HEK293 (cell line): ENCODE results near the gene PHPT1.
"Not testable (repeated sequence)": the region's sequence is repeated elsewhere in the genome, so short reads cannot be mapped to it uniquely, and the experiment has no call there.

Experiments
- CTCF ChIA-PET: fragments of 350-600 bp; formaldehyde crosslinking; extraction: SDS; loops from one replicate; lab custom pipeline; 2021; ENCODE audit warnings: antibody characterized with exemption; lab: Yijun Ruan, JAX
- POLR2A ChIA-PET: fragments of 300-600 bp; formaldehyde crosslinking; extraction: SDS; loops from one replicate; lab custom pipeline; 2020; ENCODE audit warnings: antibody characterized with exemption, inconsistent platforms; lab: Yijun Ruan, JAX
- H3K27ac ChIP-seq: fragments of 200-500 bp; sonication (Bioruptor generic); 2 replicates; pipeline ENCODE4 v1.5.1; 2014; ENCODE audit warnings: low read depth, low read length, control low read depth, inconsistent platforms; ENCODE audit errors: extremely low read depth
- H3K36me3 ChIP-seq, 2 experiments: fragments of 200-500 bp in 1 of 2; sonication (Bioruptor generic) in 1 of 2; 1 replicate in 1 of 2; 2 replicates in 1 of 2; pipeline ENCODE4 v1.5.1; 2014 to 2017; ENCODE audit warnings: inconsistent platforms in 2 of 2, low read length in 2 of 2; ENCODE audit not compliant: control insufficient read depth in 2 of 2, insufficient read depth in 1 of 2
- H3K4me1 ChIP-seq: fragments of 200-500 bp; sonication (Bioruptor generic); 2 replicates; pipeline ENCODE4 v1.5.1; 2014; ENCODE audit warnings: mild to moderate bottlenecking, low read length, inconsistent platforms; ENCODE audit not compliant: control insufficient read depth, insufficient read depth
- H3K4me3 ChIP-seq: 2 replicates; pipeline ENCODE4 v1.5.1; 2011; ENCODE audit warnings: low read depth, mild to moderate bottlenecking, control low read depth, low read length, moderate library complexity
- H3K9me3 ChIP-seq: fragments of 200-500 bp; sonication (Bioruptor generic); 2 replicates; pipeline ENCODE4 v1.5.1; 2014; ENCODE audit warnings: low read depth, low read length, inconsistent platforms; ENCODE audit not compliant: control insufficient read depth, insufficient read depth
- HOXA7 ChIP-seq: sonication (generic); formaldehyde crosslinking; IDR thresholded peaks from 2 replicates; pipeline ENCODE4 v1.8.1; 2022; ENCODE audit warnings: missing genetic modification reagents, borderline replicate concordance
- KLF7 ChIP-seq: fragments of 450-650 bp; formaldehyde crosslinking; IDR thresholded peaks from 2 replicates; pipeline ENCODE4 v1.5.1; 2016; ENCODE audit warnings: missing biosample characterization, missing genetic modification characterization, borderline replicate concordance
- SALL2 ChIP-seq: fragments of 450-650 bp; formaldehyde crosslinking; IDR thresholded peaks from 2 replicates; pipeline ENCODE4 v1.5.0; 2017; ENCODE audit warnings: missing biosample characterization, mild to moderate bottlenecking, missing genetic modification characterization, borderline replicate concordance
- TRIM28 ChIP-seq: IDR thresholded peaks from 2 replicates; pipeline ENCODE4 v1.6.1; 2011; ENCODE audit warnings: low read length, control low read depth, borderline replicate concordance
- ZBTB48 ChIP-seq: fragments of 450-650 bp; formaldehyde crosslinking; IDR thresholded peaks from 2 replicates; pipeline ENCODE4 v1.5.1; 2016; ENCODE audit warnings: missing biosample characterization, missing genetic modification characterization
- ZFP69B ChIP-seq: fragments of 450-650 bp; formaldehyde crosslinking; IDR thresholded peaks from 2 replicates; pipeline ENCODE4 v1.5.1; 2016; ENCODE audit warnings: missing biosample characterization, missing genetic modification characterization
- ZNF157 ChIP-seq: fragments of 450-650 bp; formaldehyde crosslinking; IDR thresholded peaks from 2 replicates; pipeline ENCODE4 v1.5.1; 2016; ENCODE audit warnings: missing biosample characterization, missing genetic modification characterization
- ZNF202 ChIP-seq: fragments of 450-650 bp; formaldehyde crosslinking; IDR thresholded peaks from 2 replicates; pipeline ENCODE4 v1.5.1; 2016; ENCODE audit warnings: missing biosample characterization, missing genetic modification characterization, borderline replicate concordance
- ZNF426 ChIP-seq: fragments of 450-650 bp; formaldehyde crosslinking; IDR thresholded peaks from 2 replicates; pipeline ENCODE4 v1.5.1; 2017; ENCODE audit warnings: missing biosample characterization, missing genetic modification characterization, mild to moderate bottlenecking, inconsistent platforms, moderate library complexity
- ZNF510 ChIP-seq: fragments of 450-650 bp; formaldehyde crosslinking; IDR thresholded peaks from 2 replicates; pipeline ENCODE4 v1.5.1; 2018; ENCODE audit warnings: mild to moderate bottlenecking, missing genetic modification characterization, missing biosample characterization; ENCODE audit not compliant: insufficient replicate concordance
- ZNF521 ChIP-seq: fragments of 450-650 bp; formaldehyde crosslinking; IDR thresholded peaks from 2 replicates; pipeline ENCODE4 v1.5.1; 2017; ENCODE audit warnings: missing biosample characterization, mild to moderate bottlenecking, missing genetic modification characterization
- ZNF692 ChIP-seq: fragments of 450-650 bp; formaldehyde crosslinking; IDR thresholded peaks from 2 replicates; pipeline ENCODE4 v1.5.1; 2016; ENCODE audit warnings: missing biosample characterization, missing genetic modification characterization
- ZNF792 ChIP-seq: fragments of 450-650 bp; formaldehyde crosslinking; IDR thresholded peaks from 2 replicates; pipeline ENCODE4 v1.5.1; 2016; ENCODE audit warnings: missing biosample characterization, missing genetic modification characterization
- ZNF843 ChIP-seq: fragments of 450-650 bp; formaldehyde crosslinking; IDR thresholded peaks from 2 replicates; pipeline ENCODE4 v1.5.1; 2016; ENCODE audit warnings: missing biosample characterization, missing genetic modification characterization
- ZSCAN16 ChIP-seq: fragments of 450-650 bp; formaldehyde crosslinking; IDR thresholded peaks from 2 replicates; pipeline ENCODE4 v1.5.1; 2016; ENCODE audit warnings: missing biosample characterization, missing genetic modification characterization
- ZSCAN5A ChIP-seq: fragments of 450-650 bp; formaldehyde crosslinking; IDR thresholded peaks from 2 replicates; pipeline ENCODE4 v1.5.1; 2016; ENCODE audit warnings: missing biosample characterization, missing genetic modification characterization
- TF ChIP-seq, protein P1 (sequence below): fragments of 450-650 bp; IDR thresholded peaks from 2 replicates; pipeline ENCODE4 v1.5.1; 2018; ENCODE audit warnings: missing biosample characterization, missing genetic modification characterization
- TF ChIP-seq, protein P2 (sequence below): fragments of 450-650 bp; formaldehyde crosslinking; IDR thresholded peaks from 2 replicates; pipeline ENCODE4 v1.5.1; 2016; ENCODE audit warnings: missing biosample characterization, missing genetic modification characterization
- TF ChIP-seq, protein P3 (sequence below): fragments of 450-650 bp; formaldehyde crosslinking; IDR thresholded peaks from 2 replicates; pipeline ENCODE4 v1.5.1; 2017; ENCODE audit warnings: missing biosample characterization, missing genetic modification characterization
- TF ChIP-seq, protein P4 (sequence below): fragments of 450-650 bp; formaldehyde crosslinking; IDR thresholded peaks from 2 replicates; pipeline ENCODE4 v1.5.1; 2016; ENCODE audit warnings: missing biosample characterization, missing genetic modification characterization

PHPT1 gene

GRCh38 chr9:136868644-136869043 lies 19.4 kb downstream of the PHPT1 start:
- no peaks in the 10 kb centered on the region for H3K9me3 ChIP-seq
- H3K27ac ChIP-seq: no peak overlapping the region
- no peaks in the 10 kb centered on the region for H3K4me1 ChIP-seq
- ChIA-PET POLR2A (interaction anchor here (1.1 to 3.4 kb wide), 3 partner anchors 10 to 218 kb away, joined by 3 to 15 read pairs (median 3); partner anchors contain the start of genes MAN1B1 and TRAF2), CTCF (interaction anchor here (1.0 to 1.4 kb wide), 2 partner anchors 13 to 166 kb away, joined by 3 to 8 read pairs; no protein-coding TSS in a partner anchor)
- H3K36me3 ChIP-seq: peaks cover 0 to 14% of the 10 kb centered on the region in 2 experiments; a peak in 2 of 3 replicates
- no peak overlapping the region for H3K4me3 ChIP-seq
- TF ChIP-seq ZNF202 (tag by site-specific recombination) (no peak), ZSCAN5A (no peak), ZNF843 (tag by site-specific recombination) (no peak), ZNF157 (tag by site-specific recombination) (no peak), ZBTB48 (tag by site-specific recombination) (no peak), ZNF510 (tag by site-specific recombination) (no peak), ZNF426 (tag by site-specific recombination) (no peak), ZNF792 (tag by site-specific recombination) (no peak), HOXA7 (CRISPR knock-in tag) (no peak)
- TF ChIP-seq, protein P1, sequence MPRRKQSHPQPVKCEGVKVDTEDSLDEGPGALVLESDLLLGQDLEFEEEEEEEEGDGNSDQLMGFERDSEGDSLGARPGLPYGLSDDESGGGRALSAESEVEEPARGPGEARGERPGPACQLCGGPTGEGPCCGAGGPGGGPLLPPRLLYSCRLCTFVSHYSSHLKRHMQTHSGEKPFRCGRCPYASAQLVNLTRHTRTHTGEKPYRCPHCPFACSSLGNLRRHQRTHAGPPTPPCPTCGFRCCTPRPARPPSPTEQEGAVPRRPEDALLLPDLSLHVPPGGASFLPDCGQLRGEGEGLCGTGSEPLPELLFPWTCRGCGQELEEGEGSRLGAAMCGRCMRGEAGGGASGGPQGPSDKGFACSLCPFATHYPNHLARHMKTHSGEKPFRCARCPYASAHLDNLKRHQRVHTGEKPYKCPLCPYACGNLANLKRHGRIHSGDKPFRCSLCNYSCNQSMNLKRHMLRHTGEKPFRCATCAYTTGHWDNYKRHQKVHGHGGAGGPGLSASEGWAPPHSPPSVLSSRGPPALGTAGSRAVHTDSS (tag by site-specific recombination): no peak
- TF ChIP-seq, protein P2, sequence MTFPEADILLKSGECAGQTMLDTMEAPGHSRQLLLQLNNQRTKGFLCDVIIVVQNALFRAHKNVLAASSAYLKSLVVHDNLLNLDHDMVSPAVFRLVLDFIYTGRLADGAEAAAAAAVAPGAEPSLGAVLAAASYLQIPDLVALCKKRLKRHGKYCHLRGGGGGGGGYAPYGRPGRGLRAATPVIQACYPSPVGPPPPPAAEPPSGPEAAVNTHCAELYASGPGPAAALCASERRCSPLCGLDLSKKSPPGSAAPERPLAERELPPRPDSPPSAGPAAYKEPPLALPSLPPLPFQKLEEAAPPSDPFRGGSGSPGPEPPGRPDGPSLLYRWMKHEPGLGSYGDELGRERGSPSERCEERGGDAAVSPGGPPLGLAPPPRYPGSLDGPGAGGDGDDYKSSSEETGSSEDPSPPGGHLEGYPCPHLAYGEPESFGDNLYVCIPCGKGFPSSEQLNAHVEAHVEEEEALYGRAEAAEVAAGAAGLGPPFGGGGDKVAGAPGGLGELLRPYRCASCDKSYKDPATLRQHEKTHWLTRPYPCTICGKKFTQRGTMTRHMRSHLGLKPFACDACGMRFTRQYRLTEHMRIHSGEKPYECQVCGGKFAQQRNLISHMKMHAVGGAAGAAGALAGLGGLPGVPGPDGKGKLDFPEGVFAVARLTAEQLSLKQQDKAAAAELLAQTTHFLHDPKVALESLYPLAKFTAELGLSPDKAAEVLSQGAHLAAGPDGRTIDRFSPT (tag by site-specific recombination): no peak
- TF ChIP-seq, protein P3, sequence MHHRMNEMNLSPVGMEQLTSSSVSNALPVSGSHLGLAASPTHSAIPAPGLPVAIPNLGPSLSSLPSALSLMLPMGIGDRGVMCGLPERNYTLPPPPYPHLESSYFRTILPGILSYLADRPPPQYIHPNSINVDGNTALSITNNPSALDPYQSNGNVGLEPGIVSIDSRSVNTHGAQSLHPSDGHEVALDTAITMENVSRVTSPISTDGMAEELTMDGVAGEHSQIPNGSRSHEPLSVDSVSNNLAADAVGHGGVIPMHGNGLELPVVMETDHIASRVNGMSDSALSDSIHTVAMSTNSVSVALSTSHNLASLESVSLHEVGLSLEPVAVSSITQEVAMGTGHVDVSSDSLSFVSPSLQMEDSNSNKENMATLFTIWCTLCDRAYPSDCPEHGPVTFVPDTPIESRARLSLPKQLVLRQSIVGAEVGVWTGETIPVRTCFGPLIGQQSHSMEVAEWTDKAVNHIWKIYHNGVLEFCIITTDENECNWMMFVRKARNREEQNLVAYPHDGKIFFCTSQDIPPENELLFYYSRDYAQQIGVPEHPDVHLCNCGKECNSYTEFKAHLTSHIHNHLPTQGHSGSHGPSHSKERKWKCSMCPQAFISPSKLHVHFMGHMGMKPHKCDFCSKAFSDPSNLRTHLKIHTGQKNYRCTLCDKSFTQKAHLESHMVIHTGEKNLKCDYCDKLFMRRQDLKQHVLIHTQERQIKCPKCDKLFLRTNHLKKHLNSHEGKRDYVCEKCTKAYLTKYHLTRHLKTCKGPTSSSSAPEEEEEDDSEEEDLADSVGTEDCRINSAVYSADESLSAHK: no peak

DNA sequence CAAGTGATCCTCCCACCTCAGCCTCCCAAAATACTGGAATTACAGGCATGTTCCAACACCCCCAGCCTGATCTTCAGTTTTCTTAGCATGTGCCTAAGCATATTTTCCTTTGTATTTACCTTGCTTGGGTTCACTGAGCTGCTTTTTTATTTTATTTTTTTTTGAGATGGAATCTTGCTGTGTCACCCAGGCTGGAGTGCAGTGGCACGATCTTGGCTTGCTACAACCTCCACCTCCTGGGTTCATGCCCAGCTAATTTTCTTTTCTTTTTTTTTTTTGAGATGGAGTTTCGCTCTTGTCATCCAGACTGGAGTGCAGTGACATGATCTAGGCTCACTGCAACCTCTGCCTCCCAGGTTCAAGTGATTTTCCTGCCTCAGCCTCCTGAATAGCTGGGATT lies 20.4 kb downstream of the PHPT1 start:
- ChIA-PET POLR2A (interaction anchor here (0.6 to 1.4 kb wide), 5 partner anchors 12 to 131 kb away, joined by 3 to 6 read pairs (median 3); partner anchors contain the start of gene TRAF2), CTCF (interaction anchor here (1.0 to 1.4 kb wide), 3 partner anchors 12 to 165 kb away, joined by 3 to 8 read pairs (median 3); no protein-coding TSS in a partner anchor)
- not testable (repeated sequence) for H3K9me3 ChIP-seq, H3K36me3 ChIP-seq, H3K4me1 ChIP-seq, H3K4me3 ChIP-seq, H3K27ac ChIP-seq

DNA sequence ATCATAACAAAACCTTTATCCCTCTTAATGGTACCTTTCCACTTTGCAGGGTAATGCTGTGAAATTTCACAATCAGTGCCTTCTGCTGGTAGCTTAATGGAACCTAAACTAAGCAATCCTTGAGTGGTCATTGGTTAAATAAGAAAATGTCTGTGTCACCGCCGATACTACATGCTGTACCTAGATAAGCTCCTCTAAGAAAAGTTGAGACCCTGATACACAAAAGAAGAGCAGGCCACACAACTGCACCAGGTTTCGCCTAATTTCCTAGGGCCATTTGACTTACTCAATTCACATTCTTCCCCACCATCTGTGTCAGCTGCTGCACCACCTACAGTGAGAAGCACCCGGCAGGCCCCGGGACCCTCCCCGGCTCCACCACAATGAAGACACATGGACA lies 25.9 kb downstream of the PHPT1 start:
- POLR2A ChIA-PET: interaction anchor here (0.5 to 1.0 kb wide), 3 partner anchors 11 to 132 kb away, joined by 3 to 6 read pairs (median 3); partner anchors contain the start of gene TRAF2
- TF ChIP-seq ZNF521 (tag by site-specific recombination) (no peak), TRIM28 (no peak), ZNF692 (tag by site-specific recombination) (no peak), ZFP69B (no peak), KLF7 (tag by site-specific recombination) (no peak), ZSCAN16 (no peak), SALL2 (tag by site-specific recombination) (no peak)
- TF ChIP-seq, protein P4, sequence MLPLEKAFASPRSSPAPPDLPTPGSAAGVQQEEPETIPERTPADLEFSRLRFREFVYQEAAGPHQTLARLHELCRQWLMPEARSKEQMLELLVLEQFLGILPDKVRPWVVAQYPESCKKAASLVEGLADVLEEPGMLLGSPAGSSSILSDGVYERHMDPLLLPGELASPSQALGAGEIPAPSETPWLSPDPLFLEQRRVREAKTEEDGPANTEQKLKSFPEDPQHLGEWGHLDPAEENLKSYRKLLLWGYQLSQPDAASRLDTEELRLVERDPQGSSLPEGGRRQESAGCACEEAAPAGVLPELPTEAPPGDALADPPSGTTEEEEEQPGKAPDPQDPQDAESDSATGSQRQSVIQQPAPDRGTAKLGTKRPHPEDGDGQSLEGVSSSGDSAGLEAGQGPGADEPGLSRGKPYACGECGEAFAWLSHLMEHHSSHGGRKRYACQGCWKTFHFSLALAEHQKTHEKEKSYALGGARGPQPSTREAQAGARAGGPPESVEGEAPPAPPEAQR (tag by site-specific recombination): no peak

More for the DNA sequence above, 25.9 kb downstream of the PHPT1 start:
- H3K36me3 ChIP-seq: no peaks in the 10 kb centered on the region
- CTCF ChIA-PET: interaction anchor here (0.6 to 1.1 kb wide), 2 partner anchors 15 to 32 kb away, joined by 3 to 4 read pairs; partner anchors contain the start of gene AJM1
- no peaks in the 10 kb centered on the region for H3K4me1 ChIP-seq
- no peak overlapping the region for H3K4me3 ChIP-seq
- H3K27ac ChIP-seq: no peak overlapping the region
- no peaks in the 10 kb centered on the region for H3K9me3 ChIP-seq
